ENCODE measurements around the gene NF2.

DNA sequence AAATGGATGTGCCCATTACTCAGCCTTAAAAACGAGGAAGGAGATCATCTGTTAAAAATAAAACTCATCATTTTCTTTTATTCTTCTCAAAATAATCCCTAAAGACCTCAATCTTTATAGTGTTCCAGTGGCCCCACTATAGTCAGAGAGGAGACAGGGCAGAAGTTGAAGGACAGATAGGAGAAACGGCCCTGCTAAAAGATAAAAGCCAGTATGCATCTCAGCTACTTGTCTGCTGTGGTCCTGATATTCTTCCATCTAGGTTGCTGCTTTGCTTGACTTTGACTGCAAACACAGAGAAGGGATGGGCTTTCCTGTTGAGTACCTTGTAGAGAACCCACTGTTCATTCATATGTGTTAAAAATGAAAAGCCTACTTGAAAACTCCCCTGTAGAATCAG lies 31.4 kb downstream of the NF2 start:
- TF ChIP-seq TAF1 (IDR thresholded peaks at IDR 0.05; ENCODE audit: low read depth, low read length), result no peak
- no peak for TF ChIP-seq PAX5 (IDR thresholded peaks at IDR 0.05; ENCODE audit: insufficient read depth, low read length, severe bottlenecking)
- TF ChIP-seq POLR2AphosphoS5 (IDR thresholded peaks at IDR 0.05; ENCODE audit: low read depth, low read length), result no peak
- TF ChIP-seq POLR2A (IDR thresholded peaks at IDR 0.05; ENCODE audit: low read depth, low read length), result no peak
